DND-41 (cell line): ENCODE data around the gene FGR.

Source experiments
- EZH2 ChIP-seq: IDR thresholded peaks from 3 replicates; pipeline ENCODE4 v1.6.1; 2012; ENCODE audit warnings: borderline replicate concordance, low read depth, mild to moderate bottlenecking, moderate library complexity, low read length, inconsistent platforms; ENCODE audit not compliant: severe bottlenecking
- TF ChIP-seq, protein P1 (sequence below): IDR thresholded peaks from 2 replicates; pipeline ENCODE4 v1.5.1; 2012; ENCODE audit warnings: borderline replicate concordance, low read length, moderate library complexity, mild to moderate bottlenecking; ENCODE audit not compliant: poor library complexity, severe bottlenecking; ENCODE audit errors: extremely low read depth

DNA sequence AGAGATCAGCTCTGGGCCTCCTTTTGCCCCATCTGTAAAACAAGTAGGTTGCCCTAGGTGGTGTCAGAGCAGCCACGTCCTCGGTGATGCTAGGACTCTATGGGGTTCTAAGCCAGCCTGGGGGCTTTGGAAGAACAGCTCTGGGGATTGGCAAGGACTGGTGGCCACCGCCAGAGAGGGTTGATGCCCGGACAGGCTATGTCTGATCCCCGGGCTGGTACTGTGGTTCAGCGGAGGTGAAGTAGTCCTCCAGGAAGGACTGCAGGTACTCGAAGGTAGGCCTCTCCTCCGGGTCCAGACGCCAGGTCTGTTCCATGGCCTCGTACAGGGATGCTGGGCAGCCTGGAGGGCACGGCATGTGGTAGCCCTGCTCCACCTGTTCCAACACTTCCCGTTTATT is 22.3 kb downstream of the FGR start:
- TF ChIP-seq, protein P1, sequence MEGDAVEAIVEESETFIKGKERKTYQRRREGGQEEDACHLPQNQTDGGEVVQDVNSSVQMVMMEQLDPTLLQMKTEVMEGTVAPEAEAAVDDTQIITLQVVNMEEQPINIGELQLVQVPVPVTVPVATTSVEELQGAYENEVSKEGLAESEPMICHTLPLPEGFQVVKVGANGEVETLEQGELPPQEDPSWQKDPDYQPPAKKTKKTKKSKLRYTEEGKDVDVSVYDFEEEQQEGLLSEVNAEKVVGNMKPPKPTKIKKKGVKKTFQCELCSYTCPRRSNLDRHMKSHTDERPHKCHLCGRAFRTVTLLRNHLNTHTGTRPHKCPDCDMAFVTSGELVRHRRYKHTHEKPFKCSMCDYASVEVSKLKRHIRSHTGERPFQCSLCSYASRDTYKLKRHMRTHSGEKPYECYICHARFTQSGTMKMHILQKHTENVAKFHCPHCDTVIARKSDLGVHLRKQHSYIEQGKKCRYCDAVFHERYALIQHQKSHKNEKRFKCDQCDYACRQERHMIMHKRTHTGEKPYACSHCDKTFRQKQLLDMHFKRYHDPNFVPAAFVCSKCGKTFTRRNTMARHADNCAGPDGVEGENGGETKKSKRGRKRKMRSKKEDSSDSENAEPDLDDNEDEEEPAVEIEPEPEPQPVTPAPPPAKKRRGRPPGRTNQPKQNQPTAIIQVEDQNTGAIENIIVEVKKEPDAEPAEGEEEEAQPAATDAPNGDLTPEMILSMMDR, result no peak
- no peak for TF ChIP-seq EZH2
